H9 (cell line): ENCODE data around the gene WIF1. TPM values are rescaled to one million over a fixed set of nuclear protein-coding genes. Genes with fewer than 3 reads are reported as not detected.

Source experiments
- DNase-seq: peaks from one replicate; pipeline ENCODE4 v3.0.0-alpha.2; 2017
- H2AFZ ChIP-seq: one replicate; pipeline ENCODE4 v1.6.1; 2013; ENCODE audit warnings: mild to moderate bottlenecking, low read length, control low read depth, moderate library complexity
- H2AK5ac ChIP-seq: 2 replicates; pipeline ENCODE4 v1.6.1; 2013; ENCODE audit warnings: low read length, control low read depth, mixed read lengths; ENCODE audit not compliant: insufficient read length
- H2BK120ac ChIP-seq: one replicate; pipeline ENCODE4 v1.6.1; 2013; ENCODE audit warnings: low read depth, mild to moderate bottlenecking, low read length, control low read depth, inconsistent platforms; ENCODE audit not compliant: poor library complexity, severe bottlenecking
- H2BK12ac ChIP-seq: 2 replicates; pipeline ENCODE4 v1.6.1; 2013; ENCODE audit warnings: low read length, control low read depth, mixed read lengths, low read depth; ENCODE audit not compliant: insufficient read length
- H2BK15ac ChIP-seq: 2 replicates; pipeline ENCODE4 v1.6.1; 2013; ENCODE audit warnings: low read depth, low read length, control low read depth
- H2BK20ac ChIP-seq: one replicate; pipeline ENCODE4 v1.6.1; 2013; ENCODE audit warnings: low read depth, mild to moderate bottlenecking, low read length, control low read depth, inconsistent platforms; ENCODE audit not compliant: poor library complexity, severe bottlenecking
- H2BK5ac ChIP-seq: 2 replicates; pipeline ENCODE4 v1.6.1; 2013; ENCODE audit warnings: low read length, control low read depth, mixed read lengths; ENCODE audit not compliant: insufficient read length
- H3K14ac ChIP-seq: 2 replicates; pipeline ENCODE4 v1.6.1; 2013; ENCODE audit warnings: low read length, control low read depth; ENCODE audit not compliant: insufficient read depth
- H3K18ac ChIP-seq: 2 replicates; pipeline ENCODE4 v1.6.1; 2013; ENCODE audit warnings: low read depth, mild to moderate bottlenecking, mixed read lengths, low read length, control low read depth; ENCODE audit not compliant: insufficient read length
- H3K23ac ChIP-seq: 2 replicates; pipeline ENCODE4 v1.6.1; 2013; ENCODE audit warnings: low read length, control low read depth, mixed read lengths, low read depth; ENCODE audit not compliant: insufficient read length
- H3K23me2 ChIP-seq: 2 replicates; pipeline ENCODE4 v1.6.1; 2013; ENCODE audit warnings: low read depth, mild to moderate bottlenecking, mixed read lengths, low read length, control low read depth; ENCODE audit not compliant: insufficient read length, poor library complexity, severe bottlenecking
- H3K27ac ChIP-seq: 2 replicates; pipeline ENCODE4 v1.5.1; 2013; ENCODE audit warnings: low read length, control low read depth, mixed read lengths, low read depth; ENCODE audit not compliant: insufficient read length
- H3K27me3 ChIP-seq: 2 replicates; pipeline ENCODE4 v1.6.1; 2013; ENCODE audit warnings: low read length, control low read depth, inconsistent platforms; ENCODE audit not compliant: insufficient read depth
- H3K4ac ChIP-seq: 2 replicates; pipeline ENCODE4 v1.6.1; 2013; ENCODE audit warnings: low read depth, mild to moderate bottlenecking, control low read depth, inconsistent platforms, low read length, moderate library complexity
- H3K4me1 ChIP-seq: 2 replicates; pipeline ENCODE4 v1.6.1; 2013; ENCODE audit warnings: low read length, control low read depth, inconsistent platforms; ENCODE audit not compliant: insufficient read depth
- H3K4me2 ChIP-seq: 2 replicates; pipeline ENCODE4 v1.6.1; 2013; ENCODE audit warnings: low read length, control low read depth, mixed read lengths; ENCODE audit not compliant: insufficient read length, insufficient read depth
- H3K56ac ChIP-seq: 2 replicates; pipeline ENCODE4 v1.6.1; 2013; ENCODE audit warnings: low read depth, mild to moderate bottlenecking, mixed read lengths, low read length, control low read depth; ENCODE audit not compliant: insufficient read length
- H3K79me1 ChIP-seq: 2 replicates; pipeline ENCODE4 v1.6.1; 2013; ENCODE audit warnings: low read depth, mild to moderate bottlenecking, moderate library complexity, low read length, control low read depth, inconsistent platforms; ENCODE audit not compliant: insufficient read depth, poor library complexity, severe bottlenecking
- H3K79me2 ChIP-seq: 2 replicates; pipeline ENCODE4 v1.6.1; 2013; ENCODE audit warnings: low read length, control low read depth, inconsistent platforms; ENCODE audit not compliant: insufficient read depth
- H3K9ac ChIP-seq: 2 replicates; pipeline ENCODE4 v1.6.1; 2013; ENCODE audit warnings: low read length, control low read depth, mixed read lengths; ENCODE audit not compliant: insufficient read length; ENCODE audit errors: extremely low read depth
- H3K9me3 ChIP-seq: one replicate; pipeline ENCODE4 v1.6.1; 2013; ENCODE audit warnings: low read depth, low read length, inconsistent platforms; ENCODE audit not compliant: control insufficient read depth
- H3T11ph ChIP-seq: one replicate; pipeline ENCODE4 v1.6.1; 2013; ENCODE audit warnings: mild to moderate bottlenecking, low read length, control low read depth, inconsistent platforms
- H4K20me1 ChIP-seq: one replicate; pipeline ENCODE4 v1.6.1; 2013; ENCODE audit not compliant: control insufficient read depth, insufficient read length, insufficient read depth
- H4K5ac ChIP-seq: 2 replicates; pipeline ENCODE4 v1.6.1; 2013; ENCODE audit warnings: low read depth, mild to moderate bottlenecking, mixed read lengths, low read length, control low read depth; ENCODE audit not compliant: insufficient read length
- H4K8ac ChIP-seq: replicated peaks from 2 replicates; pipeline ENCODE4 v1.6.1; 2013; ENCODE audit warnings: low read length, control low read depth, mixed read lengths, low read depth; ENCODE audit not compliant: insufficient read length
- H4K91ac ChIP-seq: 2 replicates; pipeline ENCODE4 v1.6.1; 2013; ENCODE audit warnings: low read depth, mild to moderate bottlenecking, moderate library complexity, mixed read lengths, low read length, control low read depth; ENCODE audit not compliant: insufficient read length
- H3K27ac Mint-ChIP-seq, 3 experiments: 2 replicates in 2 of 3; 3 replicates in 1 of 3; pipeline ENCODE4 v1.8.0; 2020 to 2021; ENCODE audit warnings: mixed read lengths in 3 of 3, mild to moderate bottlenecking in 1 of 3, moderate library complexity in 1 of 3
- H3K27me3 Mint-ChIP-seq: 2 replicates; pipeline ENCODE4 v1.8.0; 2021; ENCODE audit warnings: low read depth, mild to moderate bottlenecking, moderate library complexity, mixed read lengths
- H3K36me3 Mint-ChIP-seq, 3 experiments: 2 replicates in 2 of 3; 3 replicates in 1 of 3; pipeline ENCODE4 v1.8.0; 2020 to 2021; ENCODE audit warnings: low read depth in 3 of 3, mixed read lengths in 3 of 3; ENCODE audit not compliant: insufficient read depth in 1 of 3
- H3K4me1 Mint-ChIP-seq, 2 experiments: 2 replicates each; pipeline ENCODE4 v1.8.0; 2020; ENCODE audit warnings: mixed read lengths in 2 of 2
- H3K4me3 Mint-ChIP-seq, 2 experiments: 2 replicates in 1 of 2; 3 replicates in 1 of 2; pipeline ENCODE4 v1.8.0; 2020 to 2021; ENCODE audit warnings: mild to moderate bottlenecking in 2 of 2, mixed read lengths in 2 of 2, moderate library complexity in 1 of 2
- H3K9me3 Mint-ChIP-seq, 2 experiments: 2 replicates in 1 of 2; 3 replicates in 1 of 2; pipeline ENCODE4 v1.8.0; 2020; ENCODE audit warnings: mild to moderate bottlenecking in 2 of 2, mixed read lengths in 2 of 2, moderate library complexity in 1 of 2
- WGBS: extraction: QIAGEN DNeasy Blood & Tissue Kit; methylation state at CpG from one replicate; pipeline ENCODE4 v1.1.7; 2013; ENCODE audit warnings: missing lambda C conversion rate, low lambda C conversion rate, mixed read lengths; ENCODE audit not compliant: insufficient read length; ENCODE audit errors: extremely low coverage; 5-methylcytosine and 5-hydroxymethylcytosine counted together
- total RNA-seq: library from RNA; stranded (reverse); gene quantifications from 2 replicates; pipeline ENCODE4 v1.2.1, GENCODE V29; 2021
- TF ChIP-seq, protein P1 (sequence below): fragments of 200-600 bp; sonication (generic); conservative IDR thresholded peaks from 3 replicates; pipeline ENCODE4 v1.8.0; 2021; ENCODE audit warnings: antibody characterized with exemption, mild to moderate bottlenecking

The WIF1 gene
- total RNA-seq, 1 experiment from 2014 or later: 0.98 TPM

GRCh38 chr12:65004270-65004669 is 116.8 kb downstream of the WIF1 start:
- H3K18ac ChIP-seq: no peak overlapping the region
- DNase-seq: no peak
- H2BK15ac ChIP-seq: no peak overlapping the region
- Mint-ChIP-seq H3K4me1 (peaks cover 18 to 19% of the 10 kb centered on the region in 2 experiments), H3K9me3 (no peaks in the 10 kb centered on the region; a peak in 1 of 5 replicates), H3K27me3 (peaks cover 20% of the 10 kb centered on the region), H3K27ac (no peak overlapping the region), H3K36me3 (no peaks in the 10 kb centered on the region; a peak in 3 of 7 replicates), H3K4me3 (no peak overlapping the region)
- H3K79me2 ChIP-seq: no peaks in the 10 kb centered on the region
- no peak overlapping the region for H3K9ac ChIP-seq
- WGBS: no CpG with 5 or more reads among the region's 1 CpG
- no peak overlapping the region for H4K91ac ChIP-seq
- H3K4me1 ChIP-seq: no peaks in the 10 kb centered on the region
- no peak overlapping the region for H4K8ac ChIP-seq
- no peak overlapping the region for H3K23ac ChIP-seq
- no peak overlapping the region for H2BK120ac ChIP-seq
- no peak overlapping the region for H3K14ac ChIP-seq
- H3K27me3 ChIP-seq: no peaks in the 10 kb centered on the region
- no peak overlapping the region for H4K5ac ChIP-seq
- H3K4me2 ChIP-seq: no peak overlapping the region
- no peaks in the 10 kb centered on the region for H3K23me2 ChIP-seq
- TF ChIP-seq, protein P1, sequence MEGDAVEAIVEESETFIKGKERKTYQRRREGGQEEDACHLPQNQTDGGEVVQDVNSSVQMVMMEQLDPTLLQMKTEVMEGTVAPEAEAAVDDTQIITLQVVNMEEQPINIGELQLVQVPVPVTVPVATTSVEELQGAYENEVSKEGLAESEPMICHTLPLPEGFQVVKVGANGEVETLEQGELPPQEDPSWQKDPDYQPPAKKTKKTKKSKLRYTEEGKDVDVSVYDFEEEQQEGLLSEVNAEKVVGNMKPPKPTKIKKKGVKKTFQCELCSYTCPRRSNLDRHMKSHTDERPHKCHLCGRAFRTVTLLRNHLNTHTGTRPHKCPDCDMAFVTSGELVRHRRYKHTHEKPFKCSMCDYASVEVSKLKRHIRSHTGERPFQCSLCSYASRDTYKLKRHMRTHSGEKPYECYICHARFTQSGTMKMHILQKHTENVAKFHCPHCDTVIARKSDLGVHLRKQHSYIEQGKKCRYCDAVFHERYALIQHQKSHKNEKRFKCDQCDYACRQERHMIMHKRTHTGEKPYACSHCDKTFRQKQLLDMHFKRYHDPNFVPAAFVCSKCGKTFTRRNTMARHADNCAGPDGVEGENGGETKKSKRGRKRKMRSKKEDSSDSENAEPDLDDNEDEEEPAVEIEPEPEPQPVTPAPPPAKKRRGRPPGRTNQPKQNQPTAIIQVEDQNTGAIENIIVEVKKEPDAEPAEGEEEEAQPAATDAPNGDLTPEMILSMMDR: no peak
- H3K9me3 ChIP-seq: no peaks in the 10 kb centered on the region
- no peak overlapping the region for H2AK5ac ChIP-seq
- no peak overlapping the region for H3T11ph ChIP-seq
- no peak overlapping the region for H2BK20ac ChIP-seq
- H3K4ac ChIP-seq: no peak overlapping the region
- H4K20me1 ChIP-seq: no peaks in the 10 kb centered on the region
- H2BK12ac ChIP-seq: no peak overlapping the region
- H3K56ac ChIP-seq: no peak overlapping the region
- H3K27ac ChIP-seq: no peak overlapping the region
- no peak overlapping the region for H2AFZ ChIP-seq
- no peaks in the 10 kb centered on the region for H3K79me1 ChIP-seq
- H2BK5ac ChIP-seq: no peak overlapping the region

Other genes starting within 250 kb of the WIF1 start
- gene LEMD3, start 48.3 kb upstream of the WIF1 start, total RNA-seq: 38.1 and 38.3 TPM in 2 replicates
- 1.1 and 1.3 TPM in 2 replicates for gene MSRB3, start 157.4 kb upstream of the WIF1 start, total RNA-seq